GM12878 (cell line): ENCODE data around the gene CDH2. TPM values are rescaled to one million over a fixed set of nuclear protein-coding genes. Genes with fewer than 3 reads are reported as not detected.

Experiments used
- ATAC-seq: fragments of 200-7000 bp; cut with Tn5 transposase; 3 replicates; pipeline ENCODE4 v1.9.1; 2020; ENCODE audit warnings: mild to moderate bottlenecking, moderate library complexity
- BruUV-seq: library from RNA; stranded (reverse); fragments of 400-500 nt; replicated peaks from 2 replicates; lab custom pipeline; 2021; lab: Mats Ljungman, UMichigan
- CTCF ChIA-PET: fragments of 300-600 bp; sonication (Branson Sonifier 250); formaldehyde crosslinking; extraction: SDS; loops from one replicate; lab custom pipeline; 2021; ENCODE audit warnings: inconsistent platforms; lab: Yijun Ruan, JAX
- POLR2A ChIA-PET: fragments of 350-600 bp; formaldehyde crosslinking; extraction: SDS; loops from one replicate; lab custom pipeline; 2021; ENCODE audit warnings: inconsistent platforms; lab: Charles Lee
- RAD21 ChIA-PET: fragments of 300-600 bp; sonication (Branson Sonifier 250); formaldehyde crosslinking; loops from one replicate; lab custom pipeline; 2023; ENCODE audit warnings: antibody characterized with exemption; ENCODE audit not compliant: unreplicated experiment; lab: Charles Lee
- SMC1A ChIA-PET: fragments of 300-600 bp; sonication (Branson Sonifier 250); formaldehyde crosslinking; loops from one replicate; lab custom pipeline; 2023; ENCODE audit not compliant: unreplicated experiment, uncharacterized antibody; lab: Charles Lee
- DNase-seq: peaks from one replicate; pipeline ENCODE4 v3.0.0-alpha.2; 2011; ENCODE audit warnings: low read depth, low spot score
- FAIRE-seq: peaks from 3 replicates; lab custom pipeline; 2011; peaks lifted over from hg19 to GRCh38; lab: Jason Lieb, UNC
- H2AFZ ChIP-seq: 2 replicates; pipeline ENCODE4 v1.6.0; 2011; ENCODE audit warnings: low read depth, low read length, control low read depth; ENCODE audit not compliant: control insufficient read depth
- H3K27ac ChIP-seq: 2 replicates; pipeline ENCODE4 v1.5.1; 2011; ENCODE audit warnings: control low read depth; ENCODE audit not compliant: control insufficient read depth, insufficient read depth
- H3K27me3 ChIP-seq, 2 experiments: replicated peaks in 1 of 2; 2 replicates each; pipeline versions ENCODE4 v1.6.0 to v1.6.1; 2011; ENCODE audit warnings: low read length in 1 of 2; ENCODE audit not compliant: control insufficient read depth in 2 of 2, insufficient read depth in 2 of 2
- H3K36me3 ChIP-seq, 2 experiments: 2 replicates each; pipeline ENCODE4 v1.5.1; 2011; ENCODE audit warnings: low read length in 1 of 2; ENCODE audit not compliant: control insufficient read depth in 2 of 2, insufficient read depth in 2 of 2
- H3K4me1 ChIP-seq: 2 replicates; pipeline ENCODE4 v1.6.1; 2011; ENCODE audit warnings: mild to moderate bottlenecking, low read length, moderate library complexity, mixed read lengths; ENCODE audit not compliant: control insufficient read depth, insufficient read depth
- H3K4me2 ChIP-seq: 2 replicates; pipeline ENCODE4 v1.6.0; 2011; ENCODE audit warnings: control low read depth; ENCODE audit not compliant: control insufficient read depth, insufficient read depth
- H3K4me3 ChIP-seq: fragments of 200-600 bp; sonication (generic); 2 replicates; pipeline ENCODE4 v1.5.1; 2016
- H3K79me2 ChIP-seq: 2 replicates; pipeline ENCODE4 v1.6.0; 2011; ENCODE audit warnings: low read length; ENCODE audit not compliant: control insufficient read depth, insufficient read depth
- H3K9ac ChIP-seq: 2 replicates; pipeline ENCODE4 v1.8.0; 2011; ENCODE audit warnings: low read length, control low read depth, mixed read lengths; ENCODE audit not compliant: control insufficient read depth, insufficient read depth
- H3K9me3 ChIP-seq: replicated peaks from 3 replicates; pipeline ENCODE4 v1.5.1; 2011; ENCODE audit warnings: mild to moderate bottlenecking, low read length; ENCODE audit not compliant: control insufficient read depth, insufficient read depth
- H4K20me1 ChIP-seq: 2 replicates; pipeline ENCODE4 v1.6.0; 2011; ENCODE audit not compliant: control insufficient read depth, insufficient read depth
- PBX3 ChIP-seq: IDR thresholded peaks from 2 replicates; pipeline ENCODE4 v1.6.1; 2011; ENCODE audit warnings: mild to moderate bottlenecking, low read depth, low read length, moderate library complexity; ENCODE audit not compliant: insufficient replicate concordance
- SKIL ChIP-seq: fragments of 450-650 bp; IDR thresholded peaks from 2 replicates; pipeline ENCODE4 v1.6.1; 2017; ENCODE audit warnings: mild to moderate bottlenecking, low read depth, inconsistent platforms; ENCODE audit not compliant: poor library complexity, severe bottlenecking
- SREBF2 ChIP-seq: IDR thresholded peaks from 2 replicates; pipeline ENCODE4 v1.6.1; 2012; ENCODE audit warnings: mild to moderate bottlenecking, low read length
- WGBS: methylation state at CpG from one replicate; pipeline ENCODE4 v1.1.6; 2016; ENCODE audit warnings: low lambda C conversion rate; ENCODE audit not compliant: insufficient replicate concordance, insufficient coverage; ENCODE audit errors: missing lambda C conversion rate; 5-methylcytosine and 5-hydroxymethylcytosine counted together
- in situ Hi-C: fragments of 300-500 bp; cut with MboI; formaldehyde crosslinking; loops from 9 replicates; pipeline ENCODE4 v1.14.3; 2018; ENCODE audit warnings: mixed read lengths
- intact Hi-C: fragments of 100-400 bp; cut with micrococcal nuclease; formaldehyde crosslinking; loops from one replicate; pipeline ENCODE4 v1.14.2; 2022; ENCODE audit not compliant: unreplicated experiment
- polyA plus RNA-seq, 11 experiments: library from polyadenylated mRNA; depleted of rRNA in 4 of 11; unstranded in 6 of 11; stranded (reverse) in 5 of 11; fragments of >200 nt; fragmentation: Nextera tagmentation in 4 of 11; fragmentation: Illumina TruSeq in 1 of 11; extraction: Ambion mirVana in 4 of 11; extraction: Trizol in 1 of 11; gene quantifications; 1 replicate in 1 of 11; 2 replicates in 10 of 11; pipeline versions ENCODE4 v1.2.1 to v1.2.3, GENCODE V29; 2011 to 2016; ENCODE audit warnings: inconsistent platforms in 2 of 11, missing spikeins in 2 of 11, low read depth in 1 of 11
- total RNA-seq, 4 experiments: library from RNA; depleted of rRNA in 3 of 4; stranded (reverse); fragments of >200 nt in 3 of 4; fragmentation: Illumina TruSeq in 1 of 4; extraction: Trizol in 1 of 4; gene quantifications; 2 replicates each; pipeline versions ENCODE4 v1.2.1 to v1.2.3, GENCODE V29; 2013 to 2021

CDH2 gene
- total and polyA plus RNA-seq, 10 of the 15 experiments (the other 5 are each of a cell fraction or from before 2014, with no cell fraction given), result 0.01 to 0.25 (median 0.06) TPM; not detected in 4

DNA sequence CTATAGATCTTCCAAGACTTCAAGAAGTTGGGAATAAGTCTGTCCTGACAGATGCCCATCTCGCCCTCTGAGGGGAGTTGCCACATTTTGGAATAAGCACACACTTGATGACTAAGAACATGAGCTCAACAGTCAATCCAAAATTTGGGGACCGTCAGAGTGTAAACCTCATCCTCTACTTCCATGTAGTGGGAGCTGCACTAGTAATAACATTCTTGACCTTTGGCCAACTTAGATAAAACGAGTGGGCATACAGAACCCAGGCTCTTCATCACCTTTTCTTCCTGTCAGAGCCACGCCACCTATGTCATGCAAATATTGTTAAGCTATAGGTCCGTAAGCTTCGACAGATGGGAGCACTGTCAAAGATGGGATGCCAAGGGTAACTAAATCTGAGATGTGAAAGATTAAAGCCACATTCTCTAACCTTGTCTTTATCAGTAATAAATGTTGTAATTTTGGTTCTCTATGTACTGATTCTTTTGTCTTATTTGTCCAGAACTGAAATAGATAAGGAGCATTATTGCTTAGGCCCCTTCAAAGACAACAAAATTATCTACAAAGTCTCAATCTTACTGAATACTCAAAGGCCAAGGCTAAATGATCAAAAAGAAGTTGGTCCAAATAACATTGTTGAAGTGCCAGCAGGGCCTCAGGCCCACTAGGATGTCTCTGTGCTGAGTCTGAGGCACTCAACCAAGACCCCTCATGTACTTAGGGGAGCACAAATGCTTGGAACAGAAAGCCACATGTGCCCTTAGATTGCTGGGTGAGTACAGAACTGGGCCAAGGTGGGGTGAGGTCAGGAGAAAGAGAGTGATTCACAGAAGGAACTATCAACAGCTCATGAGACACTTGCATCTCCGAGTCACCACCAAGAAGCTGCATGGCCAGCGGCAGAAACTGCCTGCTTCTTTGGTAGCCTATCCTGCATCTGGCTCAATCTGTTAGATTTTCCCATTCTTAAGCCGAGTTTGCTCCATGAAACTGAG lies 15.0 kb downstream of the CDH2 start (continued):
- TF ChIP-seq SKIL, result no peak

DNA sequence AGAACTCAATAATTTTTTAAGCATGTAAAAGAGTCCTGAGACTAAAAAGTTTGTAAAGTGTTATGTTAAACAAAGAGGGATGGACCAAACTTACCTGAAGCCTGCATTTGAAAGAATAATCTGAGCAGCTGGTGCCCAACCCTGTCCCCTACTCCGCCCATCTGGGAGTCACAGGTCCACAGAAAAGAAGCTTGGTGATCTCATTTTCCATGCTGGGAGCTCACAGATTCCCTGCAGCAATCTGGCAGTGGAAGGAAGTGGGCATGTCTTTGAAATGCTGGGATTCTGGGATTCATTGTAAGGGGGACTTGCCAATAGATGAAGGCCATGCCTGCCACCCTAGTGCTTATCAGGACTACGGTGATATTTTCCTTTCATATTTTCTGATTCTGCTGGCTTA lies 17.9 kb downstream of the CDH2 start:
- H2AFZ ChIP-seq, result no peak overlapping the region
- no peak for TF ChIP-seq PBX3
- TF ChIP-seq SREBF2, result no peak
- ATAC-seq, result no peak
- no peak overlapping the region for H3K4me2 ChIP-seq
- no peak overlapping the region for H3K27ac ChIP-seq
- intact Hi-C loops, result no loop called here
- SMC1A ChIA-PET, result no interaction called here
- H3K4me1 ChIP-seq, result no peaks in the 10 kb centered on the region
- H3K27me3 ChIP-seq, result no peaks in the 10 kb centered on the region
- CTCF ChIA-PET, result interaction anchor here (1.4 kb wide), 1 partner anchor 554 kb away, joined by 3 read pairs; no protein-coding TSS in a partner anchor
- DNase-seq, result no peak
- WGBS, result 7% methylated on average over 2 of the region's 2 CpGs
- no peaks in the 10 kb centered on the region for H4K20me1 ChIP-seq
- no peak overlapping the region for H3K9ac ChIP-seq
- no peak overlapping the region for H3K4me3 ChIP-seq
- POLR2A ChIA-PET, result no interaction called here
- in situ Hi-C loops, result no loop called here
- H3K36me3 ChIP-seq, result no peaks in the 10 kb centered on the region
- FAIRE-seq, result no peak
- H3K9me3 ChIP-seq, result no peaks in the 10 kb centered on the region
- no peaks in the 10 kb centered on the region for H3K79me2 ChIP-seq
- RAD21 ChIA-PET, result no interaction called here
- no TSS peak for BruUV-seq
